ENCODE measurements around the gene BBS9. TPM values are rescaled to one million over a fixed set of nuclear protein-coding genes. Genes with fewer than 3 reads are reported as not detected.

The BBS9 gene
- total and polyA plus RNA-seq, 8 donors, result 2.6 to 10.8 (median 6.0) TPM

DNA sequence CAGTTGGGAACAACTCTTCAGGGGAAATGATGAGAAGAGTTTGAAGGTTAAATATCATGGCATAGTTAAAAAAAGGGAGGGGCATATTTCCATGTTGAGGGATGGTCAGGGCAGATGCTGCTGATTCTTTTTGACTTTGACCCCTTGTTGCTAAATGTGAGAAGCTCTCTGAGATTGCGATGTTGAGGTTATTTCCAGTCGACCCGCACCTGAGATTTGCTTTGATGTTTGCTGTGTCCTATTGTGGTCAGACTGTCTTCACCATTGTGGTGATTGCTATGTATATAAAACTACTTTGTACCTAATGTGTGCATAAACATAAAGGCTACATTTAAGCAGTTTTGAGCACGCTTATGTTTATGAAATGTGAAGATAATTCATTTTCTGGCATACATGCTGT lies 90.9 kb downstream of the BBS9 start:
- Histone ChIP-seq H3K4me1 (no peaks in the 10 kb centered on the region), H3K9me3 (no peaks in the 10 kb centered on the region), H3K4me3 (no peak overlapping the region), H3K27ac (no peak overlapping the region), H3K27me3 (no peaks in the 10 kb centered on the region), H3K36me3 (no peaks in the 10 kb centered on the region)
- FAIRE-seq, result no peak
- no peak for TF ChIP-seq CTCF (IDR thresholded peaks at IDR 0.05)
- no peak for DNase-seq
- 95% methylated on average over 4 of the region's 4 CpGs for WGBS, 2 donors
- ATAC-seq, result no peak
- intact Hi-C loops (cut with DNase I), result no loop called here

GRCh38 chr7:33221390-33221789 lies 92.0 kb downstream of the BBS9 start:
- FAIRE-seq, result no peak
- intact Hi-C loops (cut with DNase I), result no loop called here
- no peak overlapping the region for H3K27ac ChIP-seq

GRCh38 chr7:33232632-33233145 lies 103.3 kb downstream of the BBS9 start:
- TF ChIP-seq CTCF (IDR thresholded peaks at IDR 0.05), result no peak
- no peak for DNase-seq
- FAIRE-seq, result no peak
- Histone ChIP-seq H3K27ac (no peak overlapping the region), H3K4me3 (no peak overlapping the region), H3K27me3 (no peaks in the 10 kb centered on the region), H3K36me3 (no peaks in the 10 kb centered on the region), H3K4me1 (peaks cover 0 to 7% (median 3%) of the 10 kb centered on the region in 3 donors), H3K9me3 (no peaks in the 10 kb centered on the region)
- WGBS, 2 donors, result 94 to 100% methylated on average over 1 of the region's 1 CpG
- ATAC-seq, result no peak
- intact Hi-C loops (cut with DNase I), result no loop called here

More at GRCh38 chr7:33221390-33221789, 92.0 kb downstream of the BBS9 start:
- Histone ChIP-seq H3K36me3 (no peaks in the 10 kb centered on the region), H3K27me3 (no peaks in the 10 kb centered on the region), H3K4me3 (no peak overlapping the region), H3K4me1 (no peaks in the 10 kb centered on the region), H3K9me3 (no peaks in the 10 kb centered on the region)
- ATAC-seq (no peak), DNase-seq (no peak)
- TF ChIP-seq CTCF (IDR thresholded peaks at IDR 0.05), result no peak
- 96 to 100% methylated on average over 1 of the region's 1 CpG for WGBS, 2 donors

GRCh38 chr7:33233659-33234058 lies 104.3 kb downstream of the BBS9 start:
- Histone ChIP-seq H3K27ac (no peak overlapping the region), H3K4me1 (peaks cover 0 to 7% (median 3%) of the 10 kb centered on the region in 3 donors), H3K36me3 (no peaks in the 10 kb centered on the region), H3K4me3 (no peak overlapping the region), H3K27me3 (no peaks in the 10 kb centered on the region), H3K9me3 (no peaks in the 10 kb centered on the region)
- 50 to 51% methylated on average over 3 of the region's 3 CpGs for WGBS, 2 donors
- DNase-seq, result no peak
- ATAC-seq, result no peak
- intact Hi-C loops (cut with DNase I), result no loop called here
- no peak for TF ChIP-seq CTCF (IDR thresholded peaks at IDR 0.05)
- no peak for FAIRE-seq

- Histone ChIP-seq H3K27me3 (no peaks in the 10 kb centered on the region), H3K9me3 (no peaks in the 10 kb centered on the region), H3K4me3 (no peak overlapping the region), H3K36me3 (no peaks in the 10 kb centered on the region), H3K4me1 (peaks cover 0 to 7% (median 3%) of the 10 kb centered on the region in 3 donors), H3K27ac (no peak overlapping the region)
- ATAC-seq (no peak), DNase-seq (no peak), FAIRE-seq (peak; percentile 49)
- WGBS, 2 donors, result 34 to 47% methylated on average over 2 of the region's 2 CpGs
- intact Hi-C loops (cut with DNase I), result no loop called here
- TF ChIP-seq CTCF (IDR thresholded peaks at IDR 0.05), result no peak
These were observed 107.7 kb downstream of the BBS9 start for GRCh38 chr7:33237036-33237435.

All from pancreas (tissue), 10 donors.